Activated CD4-positive, alpha-beta memory T cell treated with anti-CD3 and anti-CD28 coated beads, Interleukin-2, amount 10 ng/mL, durations not matched to agents 7 days and 5 days (primary cell): ENCODE results near the gene KCNJ18. TPM values are rescaled to one million over a fixed set of nuclear protein-coding genes. Genes with fewer than 3 reads are reported as not detected.
"Not testable (repeated sequence)": the region's sequence is repeated elsewhere in the genome, so short reads cannot be mapped to it uniquely, and the experiment has no call there.

Experiments used
- CTCF ChIA-PET: fragments of 350-600 bp; sonication (Branson Sonifier 250); formaldehyde crosslinking; loops from one replicate; lab custom pipeline; 2021; ENCODE audit warnings: antibody characterized with exemption, inconsistent platforms; lab: Charles Lee
- POLR2A ChIA-PET: fragments of 350-600 bp; sonication (Branson Sonifier 250); formaldehyde crosslinking; loops from one replicate; lab custom pipeline; 2021; ENCODE audit warnings: antibody characterized with exemption; lab: Charles Lee
- DNase-seq: peaks from one replicate; pipeline ENCODE4 v3.0.0-alpha.2; 2020
- H3K27ac Mint-ChIP-seq: one replicate; pipeline ENCODE4 v1.8.0; 2021; ENCODE audit warnings: mild to moderate bottlenecking, mixed read lengths
- H3K27me3 Mint-ChIP-seq: one replicate; pipeline ENCODE4 v1.8.0; 2021; ENCODE audit warnings: mixed read lengths
- H3K36me3 Mint-ChIP-seq: one replicate; pipeline ENCODE4 v1.8.0; 2021; ENCODE audit warnings: low read depth, mixed read lengths
- H3K4me1 Mint-ChIP-seq: one replicate; pipeline ENCODE4 v1.8.0; 2021; ENCODE audit warnings: mixed read lengths
- H3K4me3 Mint-ChIP-seq: one replicate; pipeline ENCODE4 v1.8.0; 2021; ENCODE audit warnings: mild to moderate bottlenecking, mixed read lengths
- H3K9me3 Mint-ChIP-seq: one replicate; pipeline ENCODE4 v1.8.0; 2021; ENCODE audit warnings: mixed read lengths
- total RNA-seq, 2 experiments: library from RNA; stranded (reverse); gene quantifications; one replicate each; pipeline ENCODE4 v1.2.3, GENCODE V29; 2021

KCNJ18 gene
- total RNA-seq, 2 experiments from 2014 or later = not detected

DNA sequence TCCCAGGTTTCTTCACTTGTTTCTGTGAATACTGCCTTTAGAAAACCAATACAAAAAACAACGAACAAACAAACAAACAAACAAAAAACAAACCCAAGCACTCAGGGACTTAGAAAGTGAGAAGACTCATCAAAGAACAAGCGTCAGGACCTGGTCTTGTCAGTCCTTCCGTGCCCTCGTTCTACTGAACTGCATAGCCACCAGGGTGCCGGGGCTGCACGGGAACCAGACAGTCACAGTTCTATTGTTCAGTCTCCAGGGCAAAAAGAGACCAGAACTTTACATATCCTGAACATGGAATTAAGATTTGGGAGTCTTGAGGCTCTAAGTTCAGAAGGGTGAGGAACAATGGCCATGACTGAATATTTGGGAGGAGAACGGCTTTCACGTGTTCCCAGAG, 28.2 kb downstream of the KCNJ18 start:
- POLR2A ChIA-PET, H3K4me3 Mint-ChIP-seq, H3K9me3 Mint-ChIP-seq, H3K27ac Mint-ChIP-seq, CTCF ChIA-PET, H3K4me1 Mint-ChIP-seq, DNase-seq, H3K27me3 Mint-ChIP-seq, H3K36me3 Mint-ChIP-seq: not testable (repeated sequence)

DNA sequence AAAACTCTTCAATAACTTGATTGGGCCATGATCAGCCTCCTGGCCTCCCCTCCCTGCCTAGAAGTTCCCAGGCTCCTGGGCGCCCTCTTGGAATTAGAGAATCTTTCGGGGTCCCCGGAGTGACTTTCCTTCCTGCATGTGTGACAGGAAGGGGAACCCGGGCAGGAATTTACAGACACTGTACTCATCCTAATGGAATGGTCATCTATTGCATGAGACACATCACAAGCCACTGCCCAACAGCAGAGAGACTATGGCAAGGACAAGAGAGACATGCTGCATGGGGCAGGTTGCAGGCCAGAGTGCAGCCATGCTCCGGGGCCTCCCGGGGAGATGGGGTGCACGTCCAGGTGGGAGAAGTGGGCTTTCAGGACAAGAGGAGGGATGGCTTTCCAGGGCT, 29.9 kb downstream of the KCNJ18 start:
- H3K4me3 Mint-ChIP-seq, H3K27me3 Mint-ChIP-seq, H3K4me1 Mint-ChIP-seq, DNase-seq, POLR2A ChIA-PET, H3K27ac Mint-ChIP-seq, H3K9me3 Mint-ChIP-seq, H3K36me3 Mint-ChIP-seq, CTCF ChIA-PET: not testable (repeated sequence)

DNA sequence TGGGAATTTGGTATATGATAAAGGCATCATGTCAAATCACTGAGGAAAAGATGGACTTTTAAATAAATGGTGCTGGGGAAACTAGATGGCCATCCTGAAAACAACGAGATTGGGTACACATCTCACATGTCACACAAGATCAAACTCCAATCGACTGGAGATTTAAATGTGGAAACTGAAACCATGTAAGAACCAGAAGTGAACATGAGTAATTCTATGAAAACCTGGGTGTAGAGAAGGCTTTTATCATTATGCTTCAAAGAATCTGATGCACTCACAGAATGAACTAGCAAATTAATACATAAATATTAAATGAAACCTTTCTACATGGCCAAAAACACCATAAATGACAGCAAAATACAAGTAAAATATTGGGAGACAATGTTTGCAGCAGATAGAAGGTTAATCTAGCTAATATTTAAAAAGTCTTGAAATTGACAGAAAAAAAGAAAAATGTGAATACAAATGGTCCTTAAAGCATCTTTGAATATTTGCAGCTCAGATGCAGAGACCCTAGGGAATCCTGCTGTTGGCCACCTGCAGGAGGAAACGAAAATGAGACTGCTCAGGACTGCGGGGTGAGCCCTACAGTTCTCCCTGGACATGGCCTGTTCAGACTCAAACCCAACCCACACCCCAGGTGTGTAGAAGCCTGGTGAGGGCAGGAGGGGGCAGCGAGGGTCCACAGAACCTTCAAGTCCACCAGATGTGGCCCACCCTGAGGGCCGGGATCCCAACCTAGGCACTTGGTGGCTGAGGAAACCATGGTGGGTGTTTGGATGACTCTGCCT, 32.1 kb downstream of the KCNJ18 start:
- DNase-seq, H3K4me1 Mint-ChIP-seq, CTCF ChIA-PET, H3K27me3 Mint-ChIP-seq, H3K4me3 Mint-ChIP-seq, POLR2A ChIA-PET, H3K9me3 Mint-ChIP-seq, H3K27ac Mint-ChIP-seq, H3K36me3 Mint-ChIP-seq: not testable (repeated sequence)

DNA sequence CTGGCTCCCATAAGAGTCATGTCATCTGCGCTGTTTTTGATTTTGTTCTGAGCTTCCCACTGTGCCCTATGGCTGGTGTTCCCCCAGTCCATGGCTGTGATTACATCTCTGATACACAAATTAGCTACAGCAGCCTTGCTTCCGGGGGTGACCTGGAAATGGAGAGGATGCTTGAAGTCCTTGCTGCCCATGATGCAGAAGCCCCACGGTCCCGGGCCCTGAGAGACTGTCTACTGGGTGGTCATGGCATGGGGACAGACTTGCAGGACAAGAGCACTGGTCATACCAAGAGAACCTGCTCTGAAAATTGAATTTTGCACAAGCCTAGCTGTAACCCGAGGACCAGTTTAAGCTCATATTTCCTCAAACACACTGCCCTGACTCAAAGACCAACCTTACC, 38.8 kb downstream of the KCNJ18 start:
- H3K4me1 Mint-ChIP-seq, H3K27me3 Mint-ChIP-seq, H3K4me3 Mint-ChIP-seq, POLR2A ChIA-PET, CTCF ChIA-PET, H3K27ac Mint-ChIP-seq, H3K9me3 Mint-ChIP-seq, DNase-seq, H3K36me3 Mint-ChIP-seq: not testable (repeated sequence)

DNA sequence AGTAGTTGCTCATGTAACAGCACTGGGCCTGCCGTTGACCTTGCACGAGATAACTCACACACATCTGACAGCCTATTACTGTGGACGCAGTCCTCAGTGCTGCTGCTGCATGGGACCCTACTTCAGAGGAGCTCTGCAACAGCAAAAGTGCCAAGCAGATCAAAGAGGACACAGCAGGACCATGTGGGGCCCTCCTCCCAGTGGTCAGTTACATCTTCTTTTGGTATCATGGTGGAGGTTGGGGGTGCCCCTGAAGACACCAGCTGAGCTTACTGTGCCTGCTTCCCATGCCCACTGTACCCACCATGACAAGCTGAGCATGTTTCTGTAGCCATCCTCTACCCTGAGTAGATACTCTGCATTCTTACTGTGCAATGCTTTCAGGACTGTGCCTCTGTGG, 41.6 kb downstream of the KCNJ18 start:
- H3K36me3 Mint-ChIP-seq, H3K27ac Mint-ChIP-seq, H3K9me3 Mint-ChIP-seq, H3K27me3 Mint-ChIP-seq, DNase-seq, H3K4me3 Mint-ChIP-seq, POLR2A ChIA-PET, H3K4me1 Mint-ChIP-seq, CTCF ChIA-PET: not testable (repeated sequence)

DNA sequence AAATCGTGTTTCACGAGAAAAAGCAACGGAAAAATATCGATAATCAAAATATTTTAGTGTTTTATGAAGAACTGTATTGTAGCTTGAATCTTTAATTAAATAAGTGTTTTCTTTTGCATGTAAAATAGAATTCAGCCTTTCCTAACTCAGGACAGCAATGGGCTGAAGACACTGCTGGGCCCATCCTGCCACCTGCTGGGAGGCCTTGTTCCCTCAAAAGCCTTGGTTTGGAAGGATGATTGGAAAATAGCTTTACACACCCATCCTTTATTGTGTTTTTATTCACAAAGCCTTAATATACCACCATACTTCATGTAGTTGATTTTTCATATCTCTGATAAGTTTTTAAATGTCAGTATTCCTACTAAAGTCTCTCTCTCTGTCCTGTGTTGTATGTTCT, 43.5 kb downstream of the KCNJ18 start:
- POLR2A ChIA-PET, CTCF ChIA-PET, H3K27me3 Mint-ChIP-seq, H3K4me1 Mint-ChIP-seq, H3K9me3 Mint-ChIP-seq, DNase-seq, H3K27ac Mint-ChIP-seq, H3K36me3 Mint-ChIP-seq, H3K4me3 Mint-ChIP-seq: not testable (repeated sequence)

DNA sequence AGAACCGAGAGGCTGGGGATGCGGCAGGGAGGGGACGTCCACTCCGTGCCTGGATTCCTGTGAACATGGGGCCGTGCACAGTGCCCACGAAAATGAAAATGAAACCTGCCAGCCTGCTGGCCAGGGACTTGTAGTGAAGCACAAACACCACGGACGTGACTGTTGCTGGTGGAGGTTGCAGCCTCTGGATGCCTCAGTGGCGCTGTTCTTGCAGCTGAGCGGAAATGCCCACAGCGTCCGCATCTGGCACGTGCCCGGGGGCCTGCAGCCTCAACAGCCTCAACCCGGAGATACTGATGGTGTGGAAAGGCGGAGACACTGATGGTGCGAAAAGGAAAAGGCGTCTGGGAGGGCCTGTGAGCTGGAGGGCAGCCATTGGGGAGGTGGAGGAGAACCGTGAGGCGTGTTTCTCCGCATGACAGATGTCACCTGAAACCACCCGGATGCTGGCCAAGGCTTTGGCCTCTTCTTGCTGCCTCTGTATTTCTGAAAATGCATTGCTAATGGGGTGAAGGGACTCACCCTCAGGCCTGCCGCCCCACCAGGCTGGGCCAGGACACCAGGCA, 44.8 kb downstream of the KCNJ18 start:
- H3K9me3 Mint-ChIP-seq, H3K36me3 Mint-ChIP-seq, H3K27me3 Mint-ChIP-seq, H3K27ac Mint-ChIP-seq, POLR2A ChIA-PET, H3K4me3 Mint-ChIP-seq, H3K4me1 Mint-ChIP-seq, DNase-seq, CTCF ChIA-PET: not testable (repeated sequence)

DNA sequence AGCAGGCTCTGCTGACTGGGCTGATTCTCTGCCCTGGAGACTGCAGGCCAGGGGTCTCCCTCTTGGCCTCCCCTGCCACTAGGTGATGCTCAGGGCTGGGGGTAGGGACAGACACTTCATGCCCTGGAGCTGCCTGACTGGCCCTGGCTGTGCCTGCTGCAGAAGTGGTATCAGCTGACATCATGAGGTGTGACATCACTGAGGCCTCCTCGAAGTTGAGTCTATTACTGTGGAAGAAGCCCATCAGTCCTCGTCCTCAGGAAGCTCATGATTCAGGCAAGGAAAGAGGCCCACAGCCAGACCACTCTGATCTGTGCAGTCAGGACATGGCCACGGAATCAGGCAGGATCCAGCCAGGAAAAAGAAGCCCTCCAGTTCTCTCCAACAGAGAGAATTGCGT, 45.9 kb downstream of the KCNJ18 start:
- H3K36me3 Mint-ChIP-seq, H3K4me1 Mint-ChIP-seq: not testable (repeated sequence)

DNA sequence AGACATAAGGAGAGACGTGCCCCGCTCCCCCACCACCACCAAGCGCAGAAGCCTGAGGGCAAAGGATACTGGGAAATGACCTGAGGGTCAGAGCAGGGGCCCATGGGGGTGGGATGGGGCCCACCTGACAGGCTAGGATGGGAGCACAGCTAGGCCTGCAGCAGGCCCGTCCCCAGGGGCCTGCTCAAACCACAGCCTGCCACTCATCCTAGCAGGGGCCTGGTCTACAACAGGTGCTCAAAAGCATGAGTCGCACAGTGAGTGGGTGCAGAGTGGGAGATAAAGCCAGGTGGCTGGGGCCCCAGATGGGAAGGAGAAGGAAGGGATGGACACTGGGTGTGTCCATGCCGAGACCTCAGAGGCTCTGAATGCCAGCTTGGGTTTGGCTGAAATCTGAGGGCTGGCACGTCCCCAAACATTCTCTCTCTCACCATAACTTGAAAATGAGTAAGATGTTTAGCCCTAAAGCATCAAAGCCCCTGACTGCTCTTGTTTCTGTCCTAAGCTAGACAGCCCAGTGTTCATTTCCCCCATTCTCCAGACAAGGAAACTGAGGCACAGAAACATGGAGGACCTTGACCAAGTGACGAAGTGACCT, 46.7 kb downstream of the KCNJ18 start:
- H3K4me1 Mint-ChIP-seq, DNase-seq, H3K4me3 Mint-ChIP-seq, H3K36me3 Mint-ChIP-seq, H3K27ac Mint-ChIP-seq, POLR2A ChIA-PET, CTCF ChIA-PET, H3K27me3 Mint-ChIP-seq, H3K9me3 Mint-ChIP-seq: not testable (repeated sequence)

More for the DNA sequence above, 45.9 kb downstream of the KCNJ18 start:
- H3K27ac Mint-ChIP-seq, H3K9me3 Mint-ChIP-seq, CTCF ChIA-PET, DNase-seq, POLR2A ChIA-PET, H3K4me3 Mint-ChIP-seq, H3K27me3 Mint-ChIP-seq: not testable (repeated sequence)

DNA sequence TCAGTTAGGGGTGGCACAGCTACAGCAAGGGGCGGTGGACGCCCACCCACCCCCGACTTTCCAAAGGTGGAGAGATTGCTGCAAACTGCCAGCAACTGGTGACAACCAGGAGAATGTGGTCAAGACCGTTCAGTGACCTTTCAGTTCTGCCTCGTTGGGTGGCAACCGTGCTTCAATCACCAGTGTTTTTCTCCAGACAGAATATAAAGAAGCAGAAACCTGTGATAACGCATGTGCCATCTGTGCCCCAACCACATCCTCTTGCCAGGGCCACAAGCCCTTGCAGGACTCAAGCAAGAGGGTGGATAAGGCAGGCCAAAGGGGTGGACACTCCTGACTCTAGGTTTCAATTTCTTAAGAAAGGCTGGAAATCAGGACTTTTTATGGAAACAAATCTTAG, 47.2 kb downstream of the KCNJ18 start:
- H3K4me3 Mint-ChIP-seq, H3K27me3 Mint-ChIP-seq, CTCF ChIA-PET, POLR2A ChIA-PET, H3K4me1 Mint-ChIP-seq, H3K27ac Mint-ChIP-seq, H3K9me3 Mint-ChIP-seq, DNase-seq, H3K36me3 Mint-ChIP-seq: not testable (repeated sequence)

DNA sequence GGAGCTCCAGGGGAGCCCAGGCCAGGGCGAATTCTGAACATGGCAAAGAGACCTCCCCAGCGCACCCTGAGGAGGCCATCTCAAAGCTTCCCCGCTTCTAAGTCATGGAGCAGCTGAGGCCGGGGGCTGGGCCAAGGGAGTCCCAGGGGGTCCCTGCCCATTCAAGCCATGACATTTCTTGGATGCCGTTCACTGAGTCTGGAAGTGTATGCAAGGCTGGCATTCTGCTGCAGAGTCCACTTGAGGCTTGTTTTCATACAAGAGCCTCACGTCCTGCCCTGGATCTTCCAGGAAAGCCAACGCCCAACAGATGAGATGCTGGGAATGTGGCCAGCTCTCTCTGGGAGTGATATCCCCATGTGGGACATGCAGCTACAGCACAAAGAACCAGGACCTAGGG, 48.5 kb downstream of the KCNJ18 start:
- DNase-seq, H3K9me3 Mint-ChIP-seq, H3K4me3 Mint-ChIP-seq, H3K27me3 Mint-ChIP-seq, H3K27ac Mint-ChIP-seq, H3K36me3 Mint-ChIP-seq, H3K4me1 Mint-ChIP-seq, CTCF ChIA-PET, POLR2A ChIA-PET: not testable (repeated sequence)

DNA sequence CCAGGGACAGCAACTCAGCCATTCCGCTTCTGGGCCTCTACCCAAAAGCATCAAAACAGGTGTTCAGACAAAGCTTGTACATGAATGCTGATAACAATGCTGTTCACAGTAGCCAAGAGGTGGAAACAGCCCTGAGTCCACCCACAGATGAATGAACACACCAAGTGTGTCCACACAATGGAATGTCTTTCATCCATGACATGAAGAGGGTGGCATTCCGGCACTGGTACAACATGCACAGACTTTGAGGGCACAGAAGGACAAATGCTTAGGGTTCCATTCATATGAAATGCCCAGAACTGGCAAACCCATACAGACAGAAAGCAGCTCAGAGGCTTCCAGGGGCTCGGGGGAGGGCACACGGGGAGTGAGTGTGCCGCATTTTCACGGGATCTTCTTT, 49.2 kb downstream of the KCNJ18 start:
- H3K36me3 Mint-ChIP-seq, CTCF ChIA-PET, H3K27me3 Mint-ChIP-seq, H3K4me3 Mint-ChIP-seq, H3K9me3 Mint-ChIP-seq, H3K4me1 Mint-ChIP-seq, POLR2A ChIA-PET, H3K27ac Mint-ChIP-seq, DNase-seq: not testable (repeated sequence)

DNA sequence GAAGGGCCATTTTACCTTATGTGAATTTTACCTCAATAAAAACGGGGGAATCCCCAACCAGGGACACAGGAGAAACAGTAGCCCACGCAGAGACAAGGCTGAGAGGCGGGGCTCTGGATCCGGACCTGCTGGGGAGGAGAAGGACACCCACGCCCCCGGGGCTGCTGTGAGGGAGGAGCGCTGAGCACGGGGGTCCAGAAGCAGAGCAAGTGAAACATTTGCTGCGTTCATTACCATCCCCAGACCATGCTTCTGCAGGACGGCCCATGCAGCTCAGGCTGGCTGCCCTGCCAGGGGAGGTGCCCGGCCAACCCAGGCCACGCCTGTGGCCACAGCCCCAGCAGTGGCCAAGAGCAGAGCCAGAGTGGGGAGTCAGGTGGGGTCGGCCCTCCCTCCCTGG, 50.0 kb downstream of the KCNJ18 start:
- Mint-ChIP-seq H3K4me3 (no peak overlapping the region), H3K36me3 (no peaks in the 10 kb centered on the region), H3K27me3 (no peaks in the 10 kb centered on the region), H3K27ac (no peak overlapping the region), H3K4me1 (no peaks in the 10 kb centered on the region), H3K9me3 (no peaks in the 10 kb centered on the region)
- DNase-seq = no peak
- ChIA-PET POLR2A (no interaction called here), CTCF (no interaction called here)

DNA sequence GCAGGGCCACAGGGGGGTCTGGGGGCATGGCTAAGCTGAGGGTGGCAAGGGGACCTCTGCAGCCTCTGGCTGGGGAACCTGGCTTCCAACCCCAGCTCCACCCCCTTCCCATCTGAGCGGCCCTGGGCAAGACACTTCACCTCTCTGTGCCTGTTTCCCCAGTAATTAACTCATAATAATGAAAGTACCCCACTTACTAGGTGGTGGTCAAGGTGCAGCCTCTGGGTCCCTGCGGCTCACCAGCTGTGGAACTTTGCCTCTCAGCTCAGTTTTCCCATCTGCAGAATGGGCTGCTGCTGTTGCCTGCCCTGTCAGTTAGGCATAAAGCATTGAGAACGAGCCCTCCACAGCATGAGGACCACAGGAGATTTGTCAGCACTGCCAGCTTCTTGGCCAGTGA, 51.8 kb downstream of the KCNJ18 start:
- H3K36me3 Mint-ChIP-seq, DNase-seq, H3K4me1 Mint-ChIP-seq, H3K4me3 Mint-ChIP-seq, H3K27me3 Mint-ChIP-seq, POLR2A ChIA-PET, H3K9me3 Mint-ChIP-seq, H3K27ac Mint-ChIP-seq, CTCF ChIA-PET: not testable (repeated sequence)
